HFFc6 (cell line): ENCODE data around the gene CHN1. TPM values are rescaled to one million over a fixed set of nuclear protein-coding genes. Genes with fewer than 3 reads are reported as not detected.

ENCODE experiments used
- DNase-seq: peaks from one replicate; pipeline ENCODE4 v3.0.0-alpha.2; 2018
- H3K27ac Mint-ChIP-seq: 2 replicates; pipeline ENCODE4 v1.8.0; 2020; ENCODE audit warnings: mild to moderate bottlenecking, mixed read lengths
- H3K27me3 Mint-ChIP-seq: 2 replicates; pipeline ENCODE4 v1.8.0; 2021; ENCODE audit warnings: mild to moderate bottlenecking, moderate library complexity, mixed read lengths; ENCODE audit not compliant: insufficient read depth
- H3K36me3 Mint-ChIP-seq: 2 replicates; pipeline ENCODE4 v1.8.0; 2021; ENCODE audit warnings: low read depth, mixed read lengths
- H3K4me1 Mint-ChIP-seq: 2 replicates; pipeline ENCODE4 v1.8.0; 2020; ENCODE audit warnings: low read depth, mixed read lengths
- H3K4me3 Mint-ChIP-seq: 2 replicates; pipeline ENCODE4 v1.8.0; 2020; ENCODE audit warnings: mild to moderate bottlenecking, moderate library complexity, mixed read lengths
- H3K9me3 Mint-ChIP-seq: 2 replicates; pipeline ENCODE4 v1.8.0; 2020; ENCODE audit warnings: mild to moderate bottlenecking, mixed read lengths
- total RNA-seq, 6 experiments: library from RNA; stranded (reverse); fragmentation: NEBNext Ultra II Directional; extraction: Animal tissue kit (Norgen Biotek cat#: 25700); gene quantifications; 2 replicates in 1 of 6; 3 replicates in 5 of 6; pipeline ENCODE4 v1.2.3, GENCODE V29; 2021
- TF ChIP-seq, protein P1 (sequence below): fragments of 200-600 bp; sonication (generic); IDR thresholded peaks from 2 replicates; pipeline ENCODE4 v1.5.0; 2021; ENCODE audit warnings: antibody characterized with exemption, mild to moderate bottlenecking

Gene CHN1
- total RNA-seq, 6 experiments from 2014 or later = 85.5 to 104 (median 97.2) TPM

DNA sequence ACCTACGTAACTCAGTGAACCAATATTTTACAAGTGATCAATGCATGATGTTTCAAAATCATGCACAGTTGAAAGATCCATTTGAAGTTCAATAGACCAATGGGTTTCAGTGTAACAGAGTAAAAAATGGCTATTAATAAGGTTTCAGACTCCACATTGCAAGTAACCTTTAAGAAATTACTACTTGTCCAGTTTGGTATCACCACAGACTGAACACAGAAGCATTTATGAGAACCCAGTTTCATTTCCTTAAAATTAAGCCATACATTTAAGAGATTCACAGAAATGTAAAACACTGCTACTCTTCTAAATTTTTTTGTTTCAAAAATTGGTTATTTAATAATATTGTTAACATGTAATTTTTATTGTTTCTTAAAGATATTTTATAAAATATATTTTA lies 142.0 kb downstream of the CHN1 start:
- Mint-ChIP-seq H3K27me3 (no peaks in the 10 kb centered on the region), H3K4me1 (peaks cover 15% of the 10 kb centered on the region), H3K27ac (no peak overlapping the region), H3K36me3 (no peaks in the 10 kb centered on the region), H3K4me3 (no peak overlapping the region), H3K9me3 (no peaks in the 10 kb centered on the region)
- no peak for DNase-seq
- TF ChIP-seq, protein P1, sequence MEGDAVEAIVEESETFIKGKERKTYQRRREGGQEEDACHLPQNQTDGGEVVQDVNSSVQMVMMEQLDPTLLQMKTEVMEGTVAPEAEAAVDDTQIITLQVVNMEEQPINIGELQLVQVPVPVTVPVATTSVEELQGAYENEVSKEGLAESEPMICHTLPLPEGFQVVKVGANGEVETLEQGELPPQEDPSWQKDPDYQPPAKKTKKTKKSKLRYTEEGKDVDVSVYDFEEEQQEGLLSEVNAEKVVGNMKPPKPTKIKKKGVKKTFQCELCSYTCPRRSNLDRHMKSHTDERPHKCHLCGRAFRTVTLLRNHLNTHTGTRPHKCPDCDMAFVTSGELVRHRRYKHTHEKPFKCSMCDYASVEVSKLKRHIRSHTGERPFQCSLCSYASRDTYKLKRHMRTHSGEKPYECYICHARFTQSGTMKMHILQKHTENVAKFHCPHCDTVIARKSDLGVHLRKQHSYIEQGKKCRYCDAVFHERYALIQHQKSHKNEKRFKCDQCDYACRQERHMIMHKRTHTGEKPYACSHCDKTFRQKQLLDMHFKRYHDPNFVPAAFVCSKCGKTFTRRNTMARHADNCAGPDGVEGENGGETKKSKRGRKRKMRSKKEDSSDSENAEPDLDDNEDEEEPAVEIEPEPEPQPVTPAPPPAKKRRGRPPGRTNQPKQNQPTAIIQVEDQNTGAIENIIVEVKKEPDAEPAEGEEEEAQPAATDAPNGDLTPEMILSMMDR = no peak

GRCh38 chr2:174859563-174860169 lies 145.5 kb downstream of the CHN1 start:
- Mint-ChIP-seq H3K36me3 (no peaks in the 10 kb centered on the region), H3K4me3 (no peak overlapping the region), H3K27ac (peak overlapping the region; percentile 1; the same call in 1 of the 2 replicates), H3K27me3 (no peaks in the 10 kb centered on the region), H3K9me3 (no peaks in the 10 kb centered on the region), H3K4me1 (peaks cover 15% of the 10 kb centered on the region)
- TF ChIP-seq, protein P1 = no peak
- no peak for DNase-seq

- Mint-ChIP-seq H3K9me3 (no peaks in the 10 kb centered on the region), H3K36me3 (no peaks in the 10 kb centered on the region), H3K27me3 (no peaks in the 10 kb centered on the region), H3K4me1 (peaks cover 15% of the 10 kb centered on the region), H3K4me3 (no peak overlapping the region), H3K27ac (no peak overlapping the region)
- no peak for DNase-seq
- TF ChIP-seq, protein P1 = no peak
Observed at GRCh38 chr2:174858745-174859144, 146.4 kb downstream of the CHN1 start.

DNA sequence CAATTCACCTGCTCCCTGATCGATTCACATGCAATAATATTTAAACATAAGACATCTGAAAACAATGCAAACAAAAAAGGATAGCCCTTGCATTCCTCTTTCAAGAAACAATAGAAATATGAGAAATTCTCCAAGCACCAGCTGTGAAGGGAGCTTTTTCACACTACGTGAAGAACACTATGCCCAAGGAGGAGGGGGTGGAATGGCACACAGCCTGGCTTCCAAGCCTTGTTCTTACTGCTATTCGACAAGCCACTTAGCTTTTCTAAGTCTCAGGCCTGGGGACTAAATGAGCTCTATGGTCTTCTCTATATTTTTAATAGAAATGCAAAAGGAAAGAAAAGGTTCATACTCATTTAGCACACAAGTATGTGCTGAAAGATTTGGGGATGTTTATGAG lies 148.7 kb downstream of the CHN1 start:
- Mint-ChIP-seq H3K27ac (no peak overlapping the region), H3K36me3 (no peaks in the 10 kb centered on the region)
- TF ChIP-seq, protein P1 = no peak

DNA sequence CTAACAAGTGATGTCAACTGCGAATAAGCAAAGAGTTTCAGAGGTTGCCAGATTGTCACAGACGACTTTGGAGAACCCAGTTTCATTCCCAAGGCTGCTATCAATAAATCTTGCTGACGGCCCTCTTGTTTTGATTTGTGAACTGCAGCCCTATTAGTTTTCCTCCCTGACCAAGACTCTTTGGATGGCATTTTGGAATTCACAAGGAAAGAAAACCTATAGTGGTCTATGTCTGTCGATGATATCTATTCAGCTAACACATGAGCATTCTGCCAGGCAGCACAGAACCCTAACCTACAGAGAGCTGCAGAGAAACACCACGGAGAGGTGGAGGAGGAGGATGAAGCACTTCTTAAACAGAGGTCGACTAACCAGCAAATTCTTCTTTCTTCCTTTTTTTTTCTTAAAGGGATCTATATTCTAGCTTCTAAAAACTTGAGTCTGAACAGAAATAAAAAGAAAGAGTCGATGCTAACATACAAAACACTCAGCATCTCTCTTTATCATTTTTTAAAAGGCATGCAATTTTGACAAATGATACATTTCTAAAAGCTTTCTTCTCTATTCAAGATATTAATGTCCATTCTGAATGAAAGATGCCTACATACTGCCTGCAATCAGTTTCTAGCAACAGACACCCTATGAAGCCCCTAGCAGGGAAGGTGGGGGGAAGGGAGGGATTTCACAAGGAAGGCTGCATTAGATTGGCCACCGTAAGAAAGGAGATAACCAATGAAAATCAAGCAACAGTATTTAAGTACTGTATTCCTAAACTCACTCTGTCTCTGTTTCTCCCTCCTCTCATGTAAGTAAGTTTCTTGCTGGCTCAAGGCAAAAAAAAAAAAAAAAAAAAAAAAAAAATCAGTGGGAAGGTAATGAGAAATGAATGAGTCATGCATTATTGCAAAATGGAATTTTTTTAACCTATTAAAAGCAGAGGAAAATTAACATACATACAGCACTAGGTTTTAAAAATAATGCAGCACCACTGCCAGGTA lies 157.9 kb downstream of the CHN1 start:
- TF ChIP-seq, protein P1 = no peak
- H3K9me3 Mint-ChIP-seq = no peaks in the 10 kb centered on the region
- H3K4me1 Mint-ChIP-seq = peaks cover 38% of the 10 kb centered on the region
- peak overlapping the region; percentile 90 for H3K27ac Mint-ChIP-seq
- no peaks in the 10 kb centered on the region for H3K27me3 Mint-ChIP-seq
- H3K4me3 Mint-ChIP-seq = peak overlapping the region; percentile 98
- H3K36me3 Mint-ChIP-seq = no peaks in the 10 kb centered on the region; the same call in 1 of the 2 replicates
- DNase-seq = peak; percentile 86

More for the DNA sequence above, 148.7 kb downstream of the CHN1 start:
- Mint-ChIP-seq H3K4me3 (no peak overlapping the region), H3K27me3 (no peaks in the 10 kb centered on the region), H3K9me3 (no peaks in the 10 kb centered on the region), H3K4me1 (peaks cover 20% of the 10 kb centered on the region)
- no peak for DNase-seq
